ENCODE data around the gene CDK7. TPM values are rescaled to one million over a fixed set of nuclear protein-coding genes. Genes with fewer than 3 reads are reported as not detected.
"Not testable (repeated sequence)": the region's sequence is repeated elsewhere in the genome, so short reads cannot be mapped to it uniquely, and the experiment has no call there.

CDK7 gene
- total RNA-seq, 3 donors from 2014 or later, result 18.3 to 22.7 (median 22.0) TPM

- DNase-seq (no peak), ATAC-seq (peak; percentile 89)
- TF ChIP-seq, protein P1, sequence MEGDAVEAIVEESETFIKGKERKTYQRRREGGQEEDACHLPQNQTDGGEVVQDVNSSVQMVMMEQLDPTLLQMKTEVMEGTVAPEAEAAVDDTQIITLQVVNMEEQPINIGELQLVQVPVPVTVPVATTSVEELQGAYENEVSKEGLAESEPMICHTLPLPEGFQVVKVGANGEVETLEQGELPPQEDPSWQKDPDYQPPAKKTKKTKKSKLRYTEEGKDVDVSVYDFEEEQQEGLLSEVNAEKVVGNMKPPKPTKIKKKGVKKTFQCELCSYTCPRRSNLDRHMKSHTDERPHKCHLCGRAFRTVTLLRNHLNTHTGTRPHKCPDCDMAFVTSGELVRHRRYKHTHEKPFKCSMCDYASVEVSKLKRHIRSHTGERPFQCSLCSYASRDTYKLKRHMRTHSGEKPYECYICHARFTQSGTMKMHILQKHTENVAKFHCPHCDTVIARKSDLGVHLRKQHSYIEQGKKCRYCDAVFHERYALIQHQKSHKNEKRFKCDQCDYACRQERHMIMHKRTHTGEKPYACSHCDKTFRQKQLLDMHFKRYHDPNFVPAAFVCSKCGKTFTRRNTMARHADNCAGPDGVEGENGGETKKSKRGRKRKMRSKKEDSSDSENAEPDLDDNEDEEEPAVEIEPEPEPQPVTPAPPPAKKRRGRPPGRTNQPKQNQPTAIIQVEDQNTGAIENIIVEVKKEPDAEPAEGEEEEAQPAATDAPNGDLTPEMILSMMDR (IDR thresholded peaks at IDR 0.05), result no peak
- no peak overlapping the region for H3K4me3 ChIP-seq
- intact Hi-C loops (cut with DNase I, micrococcal nuclease), result no loop called here
- H3K36me3 ChIP-seq (ENCODE audit: low read depth), result no peaks in the 10 kb centered on the region
- H3K4me1 ChIP-seq (ENCODE audit: low read depth), result no peaks in the 10 kb centered on the region
- H3K9me3 ChIP-seq, result no peaks in the 10 kb centered on the region
Observed at GRCh38 chr5:69225860-69226259, 8.8 kb upstream of the CDK7 start.

- intact Hi-C loops (cut with DNase I, micrococcal nuclease), result no loop called here
- no peaks in the 10 kb centered on the region for H3K4me1 ChIP-seq (ENCODE audit: low read depth)
- no peak for ATAC-seq
Observed at GRCh38 chr5:69230181-69230580, 4.5 kb upstream of the CDK7 start.

GRCh38 chr5:69231281-69231680, 3.4 kb upstream of the CDK7 start:
- Histone ChIP-seq H3K4me3 (no peak overlapping the region), H3K9me3 (no peaks in the 10 kb centered on the region), H3K4me1 (ENCODE audit: low read depth) (peaks cover 5% of the 10 kb centered on the region), H3K36me3 (ENCODE audit: low read depth) (no peaks in the 10 kb centered on the region)
- TF ChIP-seq, protein P1 (IDR thresholded peaks at IDR 0.05), result no peak
- no peak for ATAC-seq
- intact Hi-C loops (cut with DNase I, micrococcal nuclease), result no loop called here
- no peak for DNase-seq

More at GRCh38 chr5:69230181-69230580, 4.5 kb upstream of the CDK7 start:
- DNase-seq, result no peak
- TF ChIP-seq, protein P1 (IDR thresholded peaks at IDR 0.05), result no peak
- Histone ChIP-seq H3K4me3 (no peak overlapping the region), H3K36me3 (ENCODE audit: low read depth) (no peaks in the 10 kb centered on the region), H3K9me3 (no peaks in the 10 kb centered on the region)

DNA sequence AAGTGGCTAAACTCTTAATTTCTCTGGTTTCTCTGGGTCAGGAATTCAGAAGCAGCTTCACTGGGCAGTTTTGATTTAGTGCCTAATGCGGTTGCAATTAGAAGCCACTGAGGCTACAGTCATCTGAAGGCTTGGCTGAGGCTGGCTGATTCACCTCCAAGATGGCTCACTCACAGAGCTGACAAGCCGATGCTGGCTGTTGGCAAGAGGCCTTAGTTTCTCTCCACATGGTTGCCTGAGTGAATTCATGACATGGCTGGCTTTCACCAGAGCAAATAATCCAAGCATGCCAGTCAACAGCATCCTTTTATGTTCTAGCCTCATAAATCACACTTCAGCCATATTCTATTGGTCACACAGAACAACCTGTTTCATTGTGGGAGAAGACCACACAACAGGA, 2.8 kb upstream of the CDK7 start:
- DNase-seq (no peak), ATAC-seq (no peak)
- Histone ChIP-seq H3K9me3 (no peaks in the 10 kb centered on the region), H3K4me1 (ENCODE audit: low read depth) (peaks cover 9% of the 10 kb centered on the region), H3K36me3 (ENCODE audit: low read depth) (no peaks in the 10 kb centered on the region), H3K4me3 (no peak overlapping the region)
- intact Hi-C loops (cut with DNase I, micrococcal nuclease), result no loop called here
- TF ChIP-seq, protein P1 (IDR thresholded peaks at IDR 0.05), result no peak

- H3K4me1 ChIP-seq (ENCODE audit: low read depth); H3K9me3 ChIP-seq; H3K4me3 ChIP-seq; H3K36me3 ChIP-seq (ENCODE audit: low read depth); DNase-seq; intact Hi-C loops (cut with DNase I, micrococcal nuclease); ATAC-seq: not testable (repeated sequence)
Observed at GRCh38 chr5:69236733-69237132, 2.0 kb downstream of the CDK7 start.

DNA sequence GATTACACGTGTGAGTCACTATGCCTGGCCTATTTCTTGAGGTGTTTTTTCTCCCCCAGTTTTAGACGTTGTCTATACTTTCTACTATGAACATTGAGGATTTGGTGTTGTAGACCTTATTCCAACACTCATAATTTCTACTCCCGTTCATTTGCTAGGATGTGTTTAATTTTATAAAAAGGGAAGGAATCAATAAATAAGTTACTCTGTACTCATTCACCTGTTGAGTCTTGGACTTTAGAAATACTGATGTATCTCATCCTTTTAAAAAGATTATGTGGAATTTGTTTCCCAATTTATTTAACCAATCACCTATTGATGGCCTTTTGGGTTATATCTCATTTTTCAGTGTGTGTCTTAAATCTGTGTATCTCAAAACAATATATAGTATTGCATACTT, 3.2 kb downstream of the CDK7 start:
- Histone ChIP-seq H3K36me3 (ENCODE audit: low read depth) (no peaks in the 10 kb centered on the region), H3K4me3 (no peak overlapping the region), H3K9me3 (no peaks in the 10 kb centered on the region), H3K4me1 (ENCODE audit: low read depth) (peaks cover 9% of the 10 kb centered on the region)
- TF ChIP-seq, protein P1 (IDR thresholded peaks at IDR 0.05), result no peak
- ATAC-seq (no peak), DNase-seq (no peak)
- intact Hi-C loops (cut with DNase I, micrococcal nuclease), result no loop called here
